Psoas muscle (tissue), 8 donors: Measurements from ENCODE around the gene JMJD1C. TPM values are rescaled to one million over a fixed set of nuclear protein-coding genes. Genes with fewer than 3 reads are reported as not detected.

Experiments
- ATAC-seq, 4 donors: fragments of 200-7000 bp; cut with Tn5 transposase; one replicate each; pipeline ENCODE4 v1.9.1; 2020; ENCODE audit warnings: moderate library complexity in 3 of 4, mild to moderate bottlenecking in 2 of 4
- DNase-seq, 2 donors: peaks; one replicate each; pipeline ENCODE4 v3.0.0-alpha.2; 2020
- H3K27ac ChIP-seq: fragments of 200-600 bp; one replicate; pipeline ENCODE4 v1.8.0; 2022
- H3K27me3 ChIP-seq, 3 donors: fragments of 200-600 bp in 1 of 3; one replicate each; pipeline versions ENCODE4 v1.6.1 to v1.8.0; 2013 to 2022; ENCODE audit warnings: low read length in 2 of 3, mild to moderate bottlenecking in 2 of 3, moderate library complexity in 1 of 3; ENCODE audit not compliant: insufficient read depth in 3 of 3
- H3K36me3 ChIP-seq, 2 donors: fragments of 200-600 bp in 1 of 2; one replicate each; pipeline versions ENCODE4 v1.6.1 to v1.8.0; 2013 to 2022; ENCODE audit warnings: low read depth in 1 of 2, mild to moderate bottlenecking in 1 of 2, moderate library complexity in 1 of 2; ENCODE audit not compliant: insufficient read depth in 1 of 2
- H3K4me1 ChIP-seq: fragments of 200-600 bp; one replicate; pipeline ENCODE4 v1.8.0; 2022
- H3K4me3 ChIP-seq: fragments of 200-600 bp; one replicate; pipeline ENCODE4 v1.8.0; 2022; ENCODE audit warnings: mild to moderate bottlenecking
- H3K9me3 ChIP-seq: fragments of 200-600 bp; one replicate; pipeline ENCODE4 v1.8.0; 2022
- CTCF ChIP-seq: fragments of 200-600 bp; IDR thresholded peaks from one replicate; pipeline ENCODE4 v1.8.0; 2022; ENCODE audit warnings: antibody characterized with exemption
- WGBS, 3 donors: extraction: QIAGEN DNeasy Blood & Tissue Kit; methylation state at CpG; one replicate each; pipeline versions ENCODE4 v1.1.6 to v1.1.7; 2013; 5-methylcytosine and 5-hydroxymethylcytosine counted together
- intact Hi-C, 2 donors: fragments of 100-400 bp; cut with DNase I; formaldehyde crosslinking; loops; one replicate each; pipeline versions ENCODE4 v1.11.0 to v1.14.2; 2022
- polyA plus RNA-seq, 3 donors: library from polyadenylated mRNA; stranded (reverse); fragments of 200-250 nt; gene quantifications; one replicate each; pipeline ENCODE4 v1.2.3, GENCODE V29; 2013
- total RNA-seq, 4 donors: library from RNA; stranded (reverse); fragmentation: NEBNext Ultra II Directional in 2 of 4; extraction: Animal tissue kit (Norgen Biotek cat#: 25700) in 2 of 4; gene quantifications; one replicate each; pipeline versions ENCODE4 v1.2.1 to v1.2.4, GENCODE V29; 2021 to 2023
- donor health status: healthy with polysubstance abuse.
- donor health status: DM: no; HTN: no; CAD: no; lungs with moderate emphysema.
- donor health status: Bipolar disorder and iron deficiency.
- donor health status: healthy.
- donor health status: DM: yes; HTN: yes; CAD: no.
- donor health status: DM: no; HTN: no; CAD: no.
- donor health status: DM: no; HTN: no; CAD: no.
- donor health status: DM: yes; HTN: yes; CAD: no.

Gene JMJD1C
- total and polyA plus RNA-seq, 7 donors = 17.5 to 74.4 (median 28.8) TPM

GRCh38 chr10:63209705-63210104, 256.1 kb downstream of the JMJD1C start:
- ATAC-seq (no peak), DNase-seq (no peak)
- no peak for TF ChIP-seq CTCF
- Histone ChIP-seq H3K4me3 (no peak overlapping the region), H3K4me1 (peaks cover 47% of the 10 kb centered on the region), H3K36me3 (peaks cover 12 to 71% of the 10 kb centered on the region in 2 donors), H3K27ac (no peak overlapping the region), H3K27me3 (no peaks in the 10 kb centered on the region), H3K9me3 (no peaks in the 10 kb centered on the region)
- intact Hi-C loops = loop anchor here (5.0 to 10.0 kb wide), 2 partner anchors 258 to 425 kb away; partner anchors contain the start of gene JMJD1C (in 2 of the 2)
- WGBS, 3 donors = 70 to 79% (median 72%) methylated on average over 2 of the region's 2 CpGs

GRCh38 chr10:63208986-63209385, 256.8 kb downstream of the JMJD1C start:
- Histone ChIP-seq H3K27ac (no peak overlapping the region), H3K4me1 (peaks cover 47% of the 10 kb centered on the region), H3K27me3 (no peaks in the 10 kb centered on the region), H3K9me3 (no peaks in the 10 kb centered on the region), H3K4me3 (no peak overlapping the region), H3K36me3 (peaks cover 8 to 71% of the 10 kb centered on the region in 2 donors)
- intact Hi-C loops = no loop called here
- WGBS, 3 donors = 17 to 25% (median 19%) methylated on average over 2 of the region's 2 CpGs
- TF ChIP-seq CTCF = no peak
- ATAC-seq = peak in 3 of 4 donors; percentile 48 to 57 (median 49)
- no peak for DNase-seq

- 21 to 35% (median 21%) methylated on average over 7 of the region's 7 CpGs for WGBS, 3 donors
- Histone ChIP-seq H3K36me3 (peaks cover under 1 to 55% of the 10 kb centered on the region in 2 donors), H3K4me1 (peaks cover 55% of the 10 kb centered on the region), H3K27ac (peak overlapping the region; percentile 17), H3K27me3 (no peaks in the 10 kb centered on the region), H3K9me3 (no peaks in the 10 kb centered on the region), H3K4me3 (no peak overlapping the region)
- DNase-seq (no peak), ATAC-seq (peak in 3 of 4 donors; percentile 47 to 68 (median 63))
- intact Hi-C loops = no loop called here
- no peak for TF ChIP-seq CTCF
Measured at GRCh38 chr10:63206997-63207811, 258.6 kb downstream of the JMJD1C start.

GRCh38 chr10:63206576-63206975, 259.2 kb downstream of the JMJD1C start:
- Histone ChIP-seq H3K4me1 (peaks cover 55% of the 10 kb centered on the region), H3K27me3 (no peaks in the 10 kb centered on the region), H3K9me3 (no peaks in the 10 kb centered on the region), H3K27ac (no peak overlapping the region), H3K36me3 (peaks cover 0 to 52% of the 10 kb centered on the region in 2 donors), H3K4me3 (no peak overlapping the region)
- ATAC-seq = no peak
- no peak for DNase-seq
- intact Hi-C loops = no loop called here
- TF ChIP-seq CTCF = no peak
